ENCODE measurements around the gene IRAK2. TPM values are rescaled to one million over a fixed set of nuclear protein-coding genes. Genes with fewer than 3 reads are reported as not detected.
A peak's percentile ranks its signal among the peaks of the same experiment; 100 is the strongest.
"Not testable (repeated sequence)": the region's sequence is repeated elsewhere in the genome, so short reads cannot be mapped to it uniquely, and the experiment has no call there.

The IRAK2 gene
- total RNA-seq, 1 experiment from 2014 or later = 5.5 TPM

- Histone ChIP-seq H3K27ac (ENCODE audit: low read length) (no peak overlapping the region), H3K9me3 (ENCODE audit: low read length) (no peaks in the 10 kb centered on the region), H3K36me3 (ENCODE audit: low read depth, low read length) (no peaks in the 10 kb centered on the region), H3K9ac (ENCODE audit: low read length) (no peak overlapping the region), H3K79me2 (ENCODE audit: low read length) (peaks cover 5% of the 10 kb centered on the region; the same call in 1 of the 2 replicates), H4K20me1 (ENCODE audit: low read length) (no peaks in the 10 kb centered on the region), H3K9me2 (replicated peaks; ENCODE audit: low read length) (no peaks in the 10 kb centered on the region), H3F3A (ENCODE audit: low read length, unreplicated experiment) (no peaks in the 10 kb centered on the region), H3K4me2 (ENCODE audit: low read length) (no peak overlapping the region), H3K4me1 (ENCODE audit: insufficient read depth, low read length) (no peaks in the 10 kb centered on the region), H3K27me3 (ENCODE audit: low read length) (no peaks in the 10 kb centered on the region), H2AFZ (ENCODE audit: low read length) (no peak overlapping the region), H3K4me3 (ENCODE audit: low read length) (no peak overlapping the region)
- ChIA-PET CTCF (no interaction called here), POLR2A (ENCODE audit: unreplicated experiment) (interaction anchor here (1.0 kb wide), 1 partner anchor 19 kb away, joined by 16 read pairs; the partner anchor contains the start of gene VHL)
- TF ChIP-seq EZH2phosphoT487 (IDR thresholded peaks at IDR 0.05; ENCODE audit: borderline replicate concordance, low read length) (no peak), CTCF (conservative IDR thresholded peaks at IDR 0.05; ENCODE audit: low read depth, low read length) (no peak), EZH2 (IDR thresholded peaks at IDR 0.05; ENCODE audit: low read length, unreplicated experiment) (no peak)
- ATAC-seq = no peak
- intact Hi-C loops (cut with micrococcal nuclease) = no loop called here
- no peak for DNase-seq
- BruUV-seq (replicated peaks) = no TSS peak
Measured at GRCh38 chr3:10160346-10160745, 4.4 kb upstream of the IRAK2 start.

- no peak for DNase-seq
- H3K36me3 ChIP-seq (ENCODE audit: low read depth, low read length) = no peaks in the 10 kb centered on the region
- H3K9me3 ChIP-seq (ENCODE audit: low read length) = no peaks in the 10 kb centered on the region
- intact Hi-C loops (cut with micrococcal nuclease) = no loop called here
- H3F3A ChIP-seq (ENCODE audit: low read length, unreplicated experiment) = no peaks in the 10 kb centered on the region
- ChIA-PET CTCF (no interaction called here), POLR2A (ENCODE audit: unreplicated experiment) (no interaction called here)
- no TSS peak for BruUV-seq (replicated peaks)
- H3K27me3 ChIP-seq (ENCODE audit: low read length) = no peaks in the 10 kb centered on the region
- H3K4me1 ChIP-seq (ENCODE audit: insufficient read depth, low read length) = no peaks in the 10 kb centered on the region
- no peak overlapping the region for H2AFZ ChIP-seq (ENCODE audit: low read length)
- H3K9me2 ChIP-seq (replicated peaks; ENCODE audit: low read length) = no peaks in the 10 kb centered on the region
- H3K79me2 ChIP-seq (ENCODE audit: low read length) = peaks cover 8% of the 10 kb centered on the region
- TF ChIP-seq EZH2 (IDR thresholded peaks at IDR 0.05; ENCODE audit: low read length, unreplicated experiment) (no peak), CTCF (conservative IDR thresholded peaks at IDR 0.05; ENCODE audit: low read depth, low read length) (0 out of 2 replicates have a peak, but pooled peaks have one; percentile 9)
- H3K27ac ChIP-seq (ENCODE audit: low read length) = no peak overlapping the region
- no peaks in the 10 kb centered on the region for H4K20me1 ChIP-seq (ENCODE audit: low read length)
- H3K4me3 ChIP-seq (ENCODE audit: low read length) = no peak overlapping the region
- no peak overlapping the region for H3K4me2 ChIP-seq (ENCODE audit: low read length)
- H3K9ac ChIP-seq (ENCODE audit: low read length) = no peak overlapping the region
- no peak for ATAC-seq
Measured at GRCh38 chr3:10160925-10161324, 3.8 kb upstream of the IRAK2 start.

GRCh38 chr3:10162185-10162584 lies 2.5 kb upstream of the IRAK2 start:
- Histone ChIP-seq H3K9me2 (replicated peaks; ENCODE audit: low read length) (no peaks in the 10 kb centered on the region), H2AFZ (ENCODE audit: low read length) (no peak overlapping the region), H3K9me3 (ENCODE audit: low read length) (no peaks in the 10 kb centered on the region), H3K36me3 (ENCODE audit: low read depth, low read length) (no peaks in the 10 kb centered on the region; the same call in 1 of the 2 replicates), H3K79me2 (ENCODE audit: low read length) (peaks cover 12% of the 10 kb centered on the region), H3K4me2 (ENCODE audit: low read length) (no peak overlapping the region), H3F3A (ENCODE audit: low read length, unreplicated experiment) (no peaks in the 10 kb centered on the region), H3K27me3 (ENCODE audit: low read length) (no peaks in the 10 kb centered on the region), H3K4me3 (ENCODE audit: low read length) (no peak overlapping the region), H4K20me1 (ENCODE audit: low read length) (no peaks in the 10 kb centered on the region), H3K4me1 (ENCODE audit: insufficient read depth, low read length) (no peaks in the 10 kb centered on the region), H3K9ac (ENCODE audit: low read length) (no peak overlapping the region), H3K27ac (ENCODE audit: low read length) (no peak overlapping the region)
- POLR2A ChIA-PET (ENCODE audit: unreplicated experiment) = interaction anchor here (0.6 kb wide), 1 partner anchor 216 kb away, joined by 5 read pairs; no protein-coding TSS in a partner anchor
- CTCF ChIA-PET = interaction anchor here (0.6 kb wide), 1 partner anchor 25 kb away, joined by 7 read pairs; no protein-coding TSS in a partner anchor
- BruUV-seq (replicated peaks) = no TSS peak
- ATAC-seq (no peak), DNase-seq (no peak)
- no peak for TF ChIP-seq EZH2 (IDR thresholded peaks at IDR 0.05; ENCODE audit: low read length, unreplicated experiment)
- no peak for TF ChIP-seq CTCF (conservative IDR thresholded peaks at IDR 0.05; ENCODE audit: low read depth, low read length)
- TF ChIP-seq EZH2phosphoT487 (IDR thresholded peaks at IDR 0.05; ENCODE audit: borderline replicate concordance, low read length) = no peak
- intact Hi-C loops (cut with micrococcal nuclease) = no loop called here

GRCh38 chr3:10164201-10164545 lies 546 bp upstream of the IRAK2 start:
- H3K9ac ChIP-seq (ENCODE audit: low read length); H3F3A ChIP-seq (ENCODE audit: low read length, unreplicated experiment); H3K4me1 ChIP-seq (ENCODE audit: insufficient read depth, low read length); POLR2A ChIA-PET (ENCODE audit: unreplicated experiment); H3K9me2 ChIP-seq (replicated peaks; ENCODE audit: low read length); BruUV-seq (replicated peaks); H3K27me3 ChIP-seq (ENCODE audit: low read length); H4K20me1 ChIP-seq (ENCODE audit: low read length); H3K27ac ChIP-seq (ENCODE audit: low read length); DNase-seq; ATAC-seq; H3K9me3 ChIP-seq (ENCODE audit: low read length): not testable (repeated sequence)
- Histone ChIP-seq H3K4me3 (ENCODE audit: low read length) (peak overlapping the region; percentile 96; the same call in 1 of the 2 replicates), H3K79me2 (ENCODE audit: low read length) (peaks cover 18% of the 10 kb centered on the region), H3K4me2 (ENCODE audit: low read length) (peak overlapping the region; percentile 91), H2AFZ (ENCODE audit: low read length) (peak overlapping the region; percentile 93), H3K36me3 (ENCODE audit: low read depth, low read length) (peaks cover 13% of the 10 kb centered on the region)
- intact Hi-C loops (cut with micrococcal nuclease) = loop anchor here (1.0 to 2.0 kb wide), 2 partner anchors 29 to 61 kb away; no protein-coding TSS in a partner anchor
- CTCF ChIA-PET = interaction anchor here (1.1 kb wide), 1 partner anchor 60 kb away, joined by 4 read pairs; no protein-coding TSS in a partner anchor
